ENCODE measurements around the gene RPRD1B. TPM values are rescaled to one million over a fixed set of nuclear protein-coding genes. Genes with fewer than 3 reads are reported as not detected.

The RPRD1B gene
- total and polyA plus RNA-seq, 2 of the 13 experiments (the other 11 are each of a cell fraction or from before 2014, with no cell fraction given) = 31.1 to 41.5 TPM

DNA sequence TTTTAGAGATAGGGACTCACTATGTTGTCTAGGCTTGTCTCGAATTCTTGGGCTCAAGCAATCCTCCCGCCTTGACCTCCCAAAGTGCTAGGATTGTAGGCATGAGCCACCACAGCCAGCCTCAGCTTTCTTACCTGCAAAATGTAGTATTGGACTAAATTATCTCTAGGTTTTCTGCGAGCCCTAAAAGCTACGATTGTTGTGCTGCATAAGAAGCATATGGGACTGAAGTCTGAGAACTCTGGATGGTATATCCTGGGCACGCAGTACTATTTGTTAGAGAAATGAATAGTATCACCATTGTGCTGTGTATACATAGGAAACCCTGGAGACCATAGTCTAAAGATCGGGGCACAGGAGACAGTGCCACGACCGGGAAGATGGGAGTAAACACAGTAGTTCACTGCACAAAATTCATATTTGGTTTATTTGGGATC, 60.1 kb downstream of the RPRD1B start (continued):
- 0 out of 2 replicates have a peak, but pooled peaks have one; percentile 30 for TF ChIP-seq IKZF5 (CRISPR knock-in tag; IDR thresholded peaks at IDR 0.05)
- peak; percentile 50; the same call in 1 of the 2 replicates for TF ChIP-seq MED1 (CRISPR knock-in tag; IDR thresholded peaks at IDR 0.05)
- 0 out of 2 replicates have a peak, but pooled peaks have one; percentile 44 for TF ChIP-seq ZNF800 (CRISPR knock-in tag; IDR thresholded peaks at IDR 0.05)
- no peak for TF ChIP-seq JUND (CRISPR knock-in tag; IDR thresholded peaks at IDR 0.05)
- no peak for TF ChIP-seq JUN (CRISPR knock-in tag; IDR thresholded peaks at IDR 0.05)
- TF ChIP-seq ELF3 (CRISPR knock-in tag; IDR thresholded peaks at IDR 0.05) = peak; percentile 62; the same call in 1 of the 2 replicates
- TF ChIP-seq PHF21A (CRISPR knock-in tag; IDR thresholded peaks at IDR 0.05) = peak; percentile 83
- peak; percentile 71; the same call in 1 of the 2 replicates for TF ChIP-seq NFIC (IDR thresholded peaks at IDR 0.05; ENCODE audit: low read length)
- TF ChIP-seq FOXO1 (CRISPR knock-in tag; IDR thresholded peaks at IDR 0.05) = peak; percentile 93
- peak; percentile 77; the same call in 1 of the 2 replicates for TF ChIP-seq SOX5 (CRISPR knock-in tag; IDR thresholded peaks at IDR 0.05; ENCODE audit: borderline replicate concordance)
- TF ChIP-seq THAP9 (CRISPR knock-in tag; IDR thresholded peaks at IDR 0.05; ENCODE audit: borderline replicate concordance) = no peak
- TF ChIP-seq ZNF24 (IDR thresholded peaks at IDR 0.05) = 0 out of 2 replicates have a peak, but pooled peaks have one; percentile 12
- TF ChIP-seq HOMEZ (CRISPR knock-in tag; IDR thresholded peaks at IDR 0.05; ENCODE audit: low read depth) = peak; percentile 93
- TF ChIP-seq, protein P1, sequence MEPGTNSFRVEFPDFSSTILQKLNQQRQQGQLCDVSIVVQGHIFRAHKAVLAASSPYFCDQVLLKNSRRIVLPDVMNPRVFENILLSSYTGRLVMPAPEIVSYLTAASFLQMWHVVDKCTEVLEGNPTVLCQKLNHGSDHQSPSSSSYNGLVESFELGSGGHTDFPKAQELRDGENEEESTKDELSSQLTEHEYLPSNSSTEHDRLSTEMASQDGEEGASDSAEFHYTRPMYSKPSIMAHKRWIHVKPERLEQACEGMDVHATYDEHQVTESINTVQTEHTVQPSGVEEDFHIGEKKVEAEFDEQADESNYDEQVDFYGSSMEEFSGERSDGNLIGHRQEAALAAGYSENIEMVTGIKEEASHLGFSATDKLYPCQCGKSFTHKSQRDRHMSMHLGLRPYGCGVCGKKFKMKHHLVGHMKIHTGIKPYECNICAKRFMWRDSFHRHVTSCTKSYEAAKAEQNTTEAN (CRISPR knock-in tag; conservative IDR thresholded peaks at IDR 0.05) = 0 out of 2 replicates have a peak, but pooled peaks have one; percentile 56
- 0 out of 2 replicates have a peak, but pooled peaks have one; percentile 7 for TF ChIP-seq SP5 (CRISPR knock-in tag; IDR thresholded peaks at IDR 0.05; ENCODE audit: borderline replicate concordance, low read depth)
- TF ChIP-seq MXI1 (IDR thresholded peaks at IDR 0.05; ENCODE audit: borderline replicate concordance, low read depth, low read length) = 0 out of 3 replicates have a peak, but pooled peaks have one; percentile 39
